IPS-18a (cell line): ENCODE measurements around the gene BCCIP.

Experiments
- H3K27ac ChIP-seq: one replicate; pipeline ENCODE4 v1.5.1; 2013; ENCODE audit warnings: low read length
- H3K27me3 ChIP-seq: one replicate; pipeline ENCODE4 v1.6.1; 2013; ENCODE audit warnings: mild to moderate bottlenecking, low read length; ENCODE audit not compliant: control insufficient read depth, insufficient read depth
- H3K36me3 ChIP-seq: one replicate; pipeline ENCODE4 v1.6.1; 2013; ENCODE audit warnings: low read depth, low read length; ENCODE audit not compliant: control insufficient read depth
- H3K4me1 ChIP-seq: one replicate; pipeline ENCODE4 v1.6.1; 2013; ENCODE audit warnings: low read depth, low read length; ENCODE audit not compliant: control insufficient read depth
- H3K4me3 ChIP-seq: one replicate; pipeline ENCODE4 v1.5.1; 2013; ENCODE audit warnings: low read length
- H3K9ac ChIP-seq: one replicate; pipeline ENCODE4 v1.6.1; 2013; ENCODE audit warnings: mild to moderate bottlenecking, low read length, moderate library complexity
- H3K9me3 ChIP-seq: one replicate; pipeline ENCODE4 v1.6.1; 2013; ENCODE audit warnings: low read depth, low read length; ENCODE audit not compliant: control insufficient read depth

Gene BCCIP

GRCh38 chr10:125801574-125801973 is 21.8 kb upstream of the BCCIP start:
- Histone ChIP-seq H3K4me3 (no peak overlapping the region), H3K27me3 (no peaks in the 10 kb centered on the region), H3K36me3 (peaks cover 9% of the 10 kb centered on the region), H3K9me3 (no peaks in the 10 kb centered on the region), H3K27ac (no peak overlapping the region), H3K4me1 (no peaks in the 10 kb centered on the region), H3K9ac (no peak overlapping the region)

GRCh38 chr10:125802131-125802530 is 21.2 kb upstream of the BCCIP start:
- no peak overlapping the region for H3K27ac ChIP-seq
- H3K27me3 ChIP-seq: no peaks in the 10 kb centered on the region
- no peaks in the 10 kb centered on the region for H3K9me3 ChIP-seq
- peaks cover 13% of the 10 kb centered on the region for H3K36me3 ChIP-seq
- no peak overlapping the region for H3K4me3 ChIP-seq
- no peaks in the 10 kb centered on the region for H3K4me1 ChIP-seq
- H3K9ac ChIP-seq: no peak overlapping the region

GRCh38 chr10:125802739-125803138 is 20.6 kb upstream of the BCCIP start:
- Histone ChIP-seq H3K27me3 (no peaks in the 10 kb centered on the region), H3K27ac (no peak overlapping the region), H3K9me3 (no peaks in the 10 kb centered on the region), H3K9ac (no peak overlapping the region), H3K4me1 (no peaks in the 10 kb centered on the region), H3K36me3 (peaks cover 13% of the 10 kb centered on the region), H3K4me3 (no peak overlapping the region)

GRCh38 chr10:125808047-125808446 is 15.3 kb upstream of the BCCIP start:
- no peak overlapping the region for H3K9ac ChIP-seq
- H3K9me3 ChIP-seq: no peaks in the 10 kb centered on the region
- H3K4me1 ChIP-seq: no peaks in the 10 kb centered on the region
- H3K27me3 ChIP-seq: no peaks in the 10 kb centered on the region
- peaks cover 13% of the 10 kb centered on the region for H3K36me3 ChIP-seq
- H3K27ac ChIP-seq: no peak overlapping the region
- no peak overlapping the region for H3K4me3 ChIP-seq

- Histone ChIP-seq H3K4me1 (no peaks in the 10 kb centered on the region), H3K9ac (no peak overlapping the region), H3K9me3 (no peaks in the 10 kb centered on the region), H3K27me3 (no peaks in the 10 kb centered on the region), H3K27ac (no peak overlapping the region), H3K36me3 (peaks cover 22% of the 10 kb centered on the region), H3K4me3 (no peak overlapping the region)
Observed at GRCh38 chr10:125811251-125811650, 12.1 kb upstream of the BCCIP start.

GRCh38 chr10:125812128-125812750 is 11.1 kb upstream of the BCCIP start:
- no peak overlapping the region for H3K27ac ChIP-seq
- H3K27me3 ChIP-seq: no peaks in the 10 kb centered on the region
- peaks cover 15% of the 10 kb centered on the region for H3K36me3 ChIP-seq

GRCh38 chr10:125815764-125816163 is 7.6 kb upstream of the BCCIP start:
- H3K4me3 ChIP-seq: no peak overlapping the region
- no peaks in the 10 kb centered on the region for H3K9me3 ChIP-seq
- H3K27ac ChIP-seq: no peak overlapping the region
- peaks cover 15% of the 10 kb centered on the region for H3K36me3 ChIP-seq
- no peaks in the 10 kb centered on the region for H3K4me1 ChIP-seq
- H3K9ac ChIP-seq: no peak overlapping the region
- no peaks in the 10 kb centered on the region for H3K27me3 ChIP-seq

More at GRCh38 chr10:125812128-125812750, 11.1 kb upstream of the BCCIP start:
- H3K9me3 ChIP-seq: no peaks in the 10 kb centered on the region
- no peaks in the 10 kb centered on the region for H3K4me1 ChIP-seq
- H3K9ac ChIP-seq: no peak overlapping the region
- H3K4me3 ChIP-seq: no peak overlapping the region

GRCh38 chr10:125816548-125816947 is 6.8 kb upstream of the BCCIP start:
- no peak overlapping the region for H3K9ac ChIP-seq
- H3K4me3 ChIP-seq: no peak overlapping the region
- H3K36me3 ChIP-seq: peaks cover 15% of the 10 kb centered on the region
- H3K27ac ChIP-seq: no peak overlapping the region
- no peaks in the 10 kb centered on the region for H3K9me3 ChIP-seq
- no peaks in the 10 kb centered on the region for H3K4me1 ChIP-seq
- H3K27me3 ChIP-seq: no peaks in the 10 kb centered on the region

- H3K4me1 ChIP-seq: no peaks in the 10 kb centered on the region
- H3K4me3 ChIP-seq: no peak overlapping the region
- no peak overlapping the region for H3K27ac ChIP-seq
- H3K9ac ChIP-seq: no peak overlapping the region
- no peaks in the 10 kb centered on the region for H3K9me3 ChIP-seq
- H3K36me3 ChIP-seq: peaks cover 15% of the 10 kb centered on the region
- no peaks in the 10 kb centered on the region for H3K27me3 ChIP-seq
Observed at GRCh38 chr10:125817337-125817946, 5.9 kb upstream of the BCCIP start.

GRCh38 chr10:125820701-125821100 is 2.6 kb upstream of the BCCIP start:
- Histone ChIP-seq H3K4me3 (no peak overlapping the region), H3K9ac (no peak overlapping the region), H3K36me3 (no peaks in the 10 kb centered on the region), H3K4me1 (peaks cover 5% of the 10 kb centered on the region), H3K27me3 (no peaks in the 10 kb centered on the region), H3K9me3 (no peaks in the 10 kb centered on the region), H3K27ac (no peak overlapping the region)

- Histone ChIP-seq H3K9me3 (no peaks in the 10 kb centered on the region), H3K9ac (peak overlapping the region; percentile 90), H3K36me3 (peaks cover 30% of the 10 kb centered on the region), H3K4me3 (peak overlapping the region; percentile 97), H3K27ac (peak overlapping the region; percentile 99), H3K27me3 (no peaks in the 10 kb centered on the region), H3K4me1 (peaks cover 5% of the 10 kb centered on the region)
Observed at GRCh38 chr10:125823663-125824251, 411 bp downstream of the BCCIP start.

GRCh38 chr10:125824736-125825135 is 1.4 kb downstream of the BCCIP start:
- H3K36me3 ChIP-seq: peaks cover 40% of the 10 kb centered on the region
- H3K4me3 ChIP-seq: peak overlapping the region; percentile 97
- peaks cover 5% of the 10 kb centered on the region for H3K4me1 ChIP-seq
- H3K27me3 ChIP-seq: no peaks in the 10 kb centered on the region
- no peaks in the 10 kb centered on the region for H3K9me3 ChIP-seq
- no peak overlapping the region for H3K27ac ChIP-seq
- H3K9ac ChIP-seq: peak overlapping the region; percentile 90
